Measurements from ENCODE around the gene JARID2.

Gene JARID2

GRCh38 chr6:15246666-15247499 is 1.0 kb downstream of the JARID2 start:
- no peak for DNase-seq (ENCODE audit: low read depth in 2 of 2)

- DNase-seq (ENCODE audit: low read depth in 2 of 2): peak; percentile 38 to 50
These were observed 1.9 kb downstream of the JARID2 start for GRCh38 chr6:15247500-15248450.

- DNase-seq (ENCODE audit: low read depth in 2 of 2): peak; percentile 90 to 93
These were observed 2.8 kb downstream of the JARID2 start for GRCh38 chr6:15248451-15249370.

GRCh38 chr6:15249371-15250019 is 3.6 kb downstream of the JARID2 start:
- DNase-seq (ENCODE audit: low read depth in 2 of 2): no peak

GRCh38 chr6:15250187-15251168 is 4.6 kb downstream of the JARID2 start:
- no peak for DNase-seq (ENCODE audit: low read depth in 2 of 2)

- DNase-seq (ENCODE audit: low read depth in 2 of 2): no peak
These were observed 6.3 kb downstream of the JARID2 start for GRCh38 chr6:15252195-15252594.

- DNase-seq (ENCODE audit: low read depth in 2 of 2): peak in 1 of 2 donors; percentile 36
These were observed 7.5 kb downstream of the JARID2 start for GRCh38 chr6:15253203-15254022.

- DNase-seq (ENCODE audit: low read depth in 2 of 2): no peak
These were observed 8.5 kb downstream of the JARID2 start for GRCh38 chr6:15254070-15254975.

- no peak for DNase-seq (ENCODE audit: low read depth in 2 of 2)
These were observed 9.6 kb downstream of the JARID2 start for GRCh38 chr6:15255481-15255880.

- DNase-seq (ENCODE audit: low read depth in 2 of 2): no peak
These were observed 10.1 kb downstream of the JARID2 start for GRCh38 chr6:15255909-15256395.

- DNase-seq (ENCODE audit: low read depth in 2 of 2): no peak
These were observed 10.8 kb downstream of the JARID2 start for GRCh38 chr6:15256538-15257271.

GRCh38 chr6:15257357-15258132 is 11.7 kb downstream of the JARID2 start:
- DNase-seq (ENCODE audit: low read depth in 2 of 2): no peak

GRCh38 chr6:15259766-15260098 is 13.9 kb downstream of the JARID2 start:
- DNase-seq (ENCODE audit: low read depth in 2 of 2): no peak

GRCh38 chr6:15260099-15260821 is 14.4 kb downstream of the JARID2 start:
- no peak for DNase-seq (ENCODE audit: low read depth in 2 of 2)

GRCh38 chr6:15263780-15264374 is 18.0 kb downstream of the JARID2 start:
- DNase-seq (ENCODE audit: low read depth in 2 of 2): no peak
